ENCODE results near the gene RNASE12. TPM values are rescaled to one million over a fixed set of nuclear protein-coding genes. Genes with fewer than 3 reads are reported as not detected.

The RNASE12 gene
- total and polyA plus RNA-seq, 9 of the 15 experiments (the other 6 are each of a cell fraction or from before 2014, with no cell fraction given) = 0.24 TPM; not detected in 8

DNA sequence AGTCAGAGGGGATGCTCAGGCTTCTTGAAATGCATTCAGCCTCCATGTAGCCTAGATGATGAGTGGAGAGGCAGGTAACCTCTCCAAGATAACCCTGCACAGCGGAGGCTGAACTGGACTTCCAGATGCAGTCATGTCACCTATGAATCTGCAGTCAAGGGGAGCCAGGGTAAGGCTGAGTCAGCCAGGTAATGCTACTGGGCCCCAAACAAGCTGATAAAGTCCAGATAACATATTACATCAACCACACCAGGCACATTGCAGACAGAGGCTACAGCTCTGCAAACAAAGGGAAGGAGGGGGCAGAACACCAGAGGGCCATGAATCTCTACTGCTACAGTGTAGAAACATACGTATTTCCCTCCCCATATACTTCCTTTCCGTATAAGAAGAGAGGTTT lies 44.3 kb downstream of the RNASE12 start (continued):
- TF ChIP-seq, protein P1, sequence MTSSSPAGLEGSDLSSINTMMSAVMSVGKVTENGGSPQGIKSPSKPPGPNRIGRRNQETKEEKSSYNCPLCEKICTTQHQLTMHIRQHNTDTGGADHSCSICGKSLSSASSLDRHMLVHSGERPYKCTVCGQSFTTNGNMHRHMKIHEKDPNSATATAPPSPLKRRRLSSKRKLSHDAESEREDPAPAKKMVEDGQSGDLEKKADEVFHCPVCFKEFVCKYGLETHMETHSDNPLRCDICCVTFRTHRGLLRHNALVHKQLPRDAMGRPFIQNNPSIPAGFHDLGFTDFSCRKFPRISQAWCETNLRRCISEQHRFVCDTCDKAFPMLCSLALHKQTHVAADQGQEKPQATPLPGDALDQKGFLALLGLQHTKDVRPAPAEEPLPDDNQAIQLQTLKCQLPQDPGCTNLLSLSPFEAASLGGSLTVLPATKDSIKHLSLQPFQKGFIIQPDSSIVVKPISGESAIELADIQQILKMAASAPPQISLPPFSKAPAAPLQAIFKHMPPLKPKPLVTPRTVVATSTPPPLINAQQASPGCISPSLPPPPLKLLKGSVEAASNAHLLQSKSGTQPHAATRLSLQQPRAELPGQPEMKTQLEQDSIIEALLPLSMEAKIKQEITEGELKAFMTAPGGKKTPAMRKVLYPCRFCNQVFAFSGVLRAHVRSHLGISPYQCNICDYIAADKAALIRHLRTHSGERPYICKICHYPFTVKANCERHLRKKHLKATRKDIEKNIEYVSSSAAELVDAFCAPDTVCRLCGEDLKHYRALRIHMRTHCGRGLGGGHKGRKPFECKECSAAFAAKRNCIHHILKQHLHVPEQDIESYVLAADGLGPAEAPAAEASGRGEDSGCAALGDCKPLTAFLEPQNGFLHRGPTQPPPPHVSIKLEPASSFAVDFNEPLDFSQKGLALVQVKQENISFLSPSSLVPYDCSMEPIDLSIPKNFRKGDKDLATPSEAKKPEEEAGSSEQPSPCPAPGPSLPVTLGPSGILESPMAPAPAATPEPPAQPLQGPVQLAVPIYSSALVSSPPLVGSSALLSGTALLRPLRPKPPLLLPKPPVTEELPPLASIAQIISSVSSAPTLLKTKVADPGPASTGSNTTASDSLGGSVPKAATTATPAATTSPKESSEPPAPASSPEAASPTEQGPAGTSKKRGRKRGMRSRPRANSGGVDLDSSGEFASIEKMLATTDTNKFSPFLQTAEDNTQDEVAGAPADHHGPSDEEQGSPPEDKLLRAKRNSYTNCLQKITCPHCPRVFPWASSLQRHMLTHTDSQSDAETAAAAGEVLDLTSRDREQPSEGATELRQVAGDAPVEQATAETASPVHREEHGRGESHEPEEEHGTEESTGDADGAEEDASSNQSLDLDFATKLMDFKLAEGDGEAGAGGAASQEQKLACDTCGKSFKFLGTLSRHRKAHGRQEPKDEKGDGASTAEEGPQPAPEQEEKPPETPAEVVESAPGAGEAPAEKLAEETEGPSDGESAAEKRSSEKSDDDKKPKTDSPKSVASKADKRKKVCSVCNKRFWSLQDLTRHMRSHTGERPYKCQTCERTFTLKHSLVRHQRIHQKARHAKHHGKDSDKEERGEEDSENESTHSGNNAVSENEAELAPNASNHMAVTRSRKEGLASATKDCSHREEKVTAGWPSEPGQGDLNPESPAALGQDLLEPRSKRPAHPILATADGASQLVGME (CRISPR knock-in tag; IDR thresholded peaks at IDR 0.05) = no peak
- TF ChIP-seq MCM3 (IDR thresholded peaks at IDR 0.05) = no peak
- TF ChIP-seq PTRF (tag; IDR thresholded peaks at IDR 0.05) = no peak
- no peak for TF ChIP-seq RBFOX2 (IDR thresholded peaks at IDR 0.05; ENCODE audit: low read depth, low read length)
- TF ChIP-seq, protein P2, sequence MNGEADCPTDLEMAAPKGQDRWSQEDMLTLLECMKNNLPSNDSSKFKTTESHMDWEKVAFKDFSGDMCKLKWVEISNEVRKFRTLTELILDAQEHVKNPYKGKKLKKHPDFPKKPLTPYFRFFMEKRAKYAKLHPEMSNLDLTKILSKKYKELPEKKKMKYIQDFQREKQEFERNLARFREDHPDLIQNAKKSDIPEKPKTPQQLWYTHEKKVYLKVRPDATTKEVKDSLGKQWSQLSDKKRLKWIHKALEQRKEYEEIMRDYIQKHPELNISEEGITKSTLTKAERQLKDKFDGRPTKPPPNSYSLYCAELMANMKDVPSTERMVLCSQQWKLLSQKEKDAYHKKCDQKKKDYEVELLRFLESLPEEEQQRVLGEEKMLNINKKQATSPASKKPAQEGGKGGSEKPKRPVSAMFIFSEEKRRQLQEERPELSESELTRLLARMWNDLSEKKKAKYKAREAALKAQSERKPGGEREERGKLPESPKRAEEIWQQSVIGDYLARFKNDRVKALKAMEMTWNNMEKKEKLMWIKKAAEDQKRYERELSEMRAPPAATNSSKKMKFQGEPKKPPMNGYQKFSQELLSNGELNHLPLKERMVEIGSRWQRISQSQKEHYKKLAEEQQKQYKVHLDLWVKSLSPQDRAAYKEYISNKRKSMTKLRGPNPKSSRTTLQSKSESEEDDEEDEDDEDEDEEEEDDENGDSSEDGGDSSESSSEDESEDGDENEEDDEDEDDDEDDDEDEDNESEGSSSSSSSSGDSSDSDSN (IDR thresholded peaks at IDR 0.05; ENCODE audit: borderline replicate concordance in 1 of 2, low read depth in 2 of 2, low read length in 2 of 2) = no peak
- no peak for TF ChIP-seq ZNF174 (CRISPR knock-in tag; IDR thresholded peaks at IDR 0.05)
- TF ChIP-seq HNRNPH1 (optimal IDR thresholded peaks at IDR 0.05; ENCODE audit: low read depth, low read length) = no peak
- peak; percentile 61; the same call in 1 of the 2 replicates for TF ChIP-seq CTBP1 (IDR thresholded peaks at IDR 0.05; ENCODE audit: borderline replicate concordance)
- TF ChIP-seq WHSC1 (IDR thresholded peaks at IDR 0.05; ENCODE audit: low read length) = no peak
- peak; percentile 23 for TF ChIP-seq CBFA2T3 (IDR thresholded peaks at IDR 0.05)
- TF ChIP-seq, protein P3, sequence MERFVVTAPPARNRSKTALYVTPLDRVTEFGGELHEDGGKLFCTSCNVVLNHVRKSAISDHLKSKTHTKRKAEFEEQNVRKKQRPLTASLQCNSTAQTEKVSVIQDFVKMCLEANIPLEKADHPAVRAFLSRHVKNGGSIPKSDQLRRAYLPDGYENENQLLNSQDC (CRISPR knock-in tag; IDR thresholded peaks at IDR 0.05) = no peak
- TF ChIP-seq SAP30 (IDR thresholded peaks at IDR 0.05; ENCODE audit: borderline replicate concordance, insufficient read depth, low read depth, low read length, poor library complexity, severe bottlenecking) = no peak
- TF ChIP-seq RBM15 (IDR thresholded peaks at IDR 0.05; ENCODE audit: insufficient read depth, low read length) = no peak
- TF ChIP-seq, protein P4, sequence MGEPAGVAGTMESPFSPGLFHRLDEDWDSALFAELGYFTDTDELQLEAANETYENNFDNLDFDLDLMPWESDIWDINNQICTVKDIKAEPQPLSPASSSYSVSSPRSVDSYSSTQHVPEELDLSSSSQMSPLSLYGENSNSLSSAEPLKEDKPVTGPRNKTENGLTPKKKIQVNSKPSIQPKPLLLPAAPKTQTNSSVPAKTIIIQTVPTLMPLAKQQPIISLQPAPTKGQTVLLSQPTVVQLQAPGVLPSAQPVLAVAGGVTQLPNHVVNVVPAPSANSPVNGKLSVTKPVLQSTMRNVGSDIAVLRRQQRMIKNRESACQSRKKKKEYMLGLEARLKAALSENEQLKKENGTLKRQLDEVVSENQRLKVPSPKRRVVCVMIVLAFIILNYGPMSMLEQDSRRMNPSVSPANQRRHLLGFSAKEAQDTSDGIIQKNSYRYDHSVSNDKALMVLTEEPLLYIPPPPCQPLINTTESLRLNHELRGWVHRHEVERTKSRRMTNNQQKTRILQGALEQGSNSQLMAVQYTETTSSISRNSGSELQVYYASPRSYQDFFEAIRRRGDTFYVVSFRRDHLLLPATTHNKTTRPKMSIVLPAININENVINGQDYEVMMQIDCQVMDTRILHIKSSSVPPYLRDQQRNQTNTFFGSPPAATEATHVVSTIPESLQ (CRISPR knock-in tag; IDR thresholded peaks at IDR 0.05) = no peak
- TF ChIP-seq, protein P5, sequence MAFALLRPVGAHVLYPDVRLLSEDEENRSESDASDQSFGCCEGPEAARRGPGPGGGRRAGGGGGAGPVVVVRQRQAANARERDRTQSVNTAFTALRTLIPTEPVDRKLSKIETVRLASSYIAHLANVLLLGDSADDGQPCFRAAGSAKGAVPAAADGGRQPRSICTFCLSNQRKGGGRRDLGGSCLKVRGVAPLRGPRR (CRISPR knock-in tag; IDR thresholded peaks at IDR 0.05) = no peak
- no peak for TF ChIP-seq ZNF311 (CRISPR knock-in tag; IDR thresholded peaks at IDR 0.05)
- TF ChIP-seq ZNF79 (CRISPR knock-in tag; IDR thresholded peaks at IDR 0.05; ENCODE audit: low read depth) = no peak

All from K562 (cell line).